T-helper 1 cell treated with Interleukin-12 subunit alpha and Interleukin-12 subunit beta and Interleukin-4 antibody, amounts not matched to agents 30 μg/mL and 1 μg/mL, for 36 hours (primary cell): ENCODE data around the gene ERGIC3.

Experiments used
- H3K27ac Mint-ChIP-seq: one replicate; pipeline ENCODE4 v1.8.0; 2021; ENCODE audit warnings: mild to moderate bottlenecking, mixed read lengths
- H3K27me3 Mint-ChIP-seq: one replicate; pipeline ENCODE4 v1.8.0; 2021; ENCODE audit warnings: low read depth, mixed read lengths
- H3K36me3 Mint-ChIP-seq: one replicate; pipeline ENCODE4 v1.8.0; 2021; ENCODE audit warnings: low read depth, mixed read lengths
- H3K4me1 Mint-ChIP-seq: one replicate; pipeline ENCODE4 v1.8.0; 2021; ENCODE audit warnings: low read depth, mixed read lengths
- H3K4me3 Mint-ChIP-seq: one replicate; pipeline ENCODE4 v1.8.0; 2021; ENCODE audit warnings: mild to moderate bottlenecking, moderate library complexity, mixed read lengths
- H3K9me3 Mint-ChIP-seq: one replicate; pipeline ENCODE4 v1.8.0; 2021; ENCODE audit warnings: mixed read lengths

The ERGIC3 gene

GRCh38 chr20:35586751-35587425, 45.0 kb downstream of the ERGIC3 start:
- H3K36me3 Mint-ChIP-seq, result no peaks in the 10 kb centered on the region
- no peaks in the 10 kb centered on the region for H3K27me3 Mint-ChIP-seq
- no peak overlapping the region for H3K4me3 Mint-ChIP-seq
- no peaks in the 10 kb centered on the region for H3K4me1 Mint-ChIP-seq
- H3K9me3 Mint-ChIP-seq, result no peaks in the 10 kb centered on the region
- H3K27ac Mint-ChIP-seq, result no peak overlapping the region

- no peak overlapping the region for H3K4me3 Mint-ChIP-seq
- H3K27me3 Mint-ChIP-seq, result peaks cover 2% of the 10 kb centered on the region
- no peaks in the 10 kb centered on the region for H3K9me3 Mint-ChIP-seq
- H3K27ac Mint-ChIP-seq, result no peak overlapping the region
- H3K36me3 Mint-ChIP-seq, result no peaks in the 10 kb centered on the region
- H3K4me1 Mint-ChIP-seq, result no peaks in the 10 kb centered on the region
Measured at GRCh38 chr20:35587436-35587835, 45.6 kb downstream of the ERGIC3 start.

GRCh38 chr20:35588397-35588796, 46.5 kb downstream of the ERGIC3 start:
- H3K36me3 Mint-ChIP-seq, result no peaks in the 10 kb centered on the region
- H3K4me1 Mint-ChIP-seq, result no peaks in the 10 kb centered on the region
- H3K4me3 Mint-ChIP-seq, result no peak overlapping the region
- H3K27ac Mint-ChIP-seq, result no peak overlapping the region
- no peaks in the 10 kb centered on the region for H3K9me3 Mint-ChIP-seq
- H3K27me3 Mint-ChIP-seq, result peaks cover 4% of the 10 kb centered on the region

- no peaks in the 10 kb centered on the region for H3K9me3 Mint-ChIP-seq
- no peak overlapping the region for H3K4me3 Mint-ChIP-seq
- no peaks in the 10 kb centered on the region for H3K36me3 Mint-ChIP-seq
- peaks cover 14% of the 10 kb centered on the region for H3K27me3 Mint-ChIP-seq
- no peak overlapping the region for H3K27ac Mint-ChIP-seq
- H3K4me1 Mint-ChIP-seq, result no peaks in the 10 kb centered on the region
Measured at GRCh38 chr20:35592339-35592974, 50.6 kb downstream of the ERGIC3 start.

GRCh38 chr20:35595456-35595855, 53.6 kb downstream of the ERGIC3 start:
- Mint-ChIP-seq H3K9me3 (no peaks in the 10 kb centered on the region), H3K27ac (no peak overlapping the region), H3K4me3 (no peak overlapping the region), H3K36me3 (no peaks in the 10 kb centered on the region), H3K4me1 (no peaks in the 10 kb centered on the region), H3K27me3 (peaks cover 39% of the 10 kb centered on the region)

- Mint-ChIP-seq H3K9me3 (no peaks in the 10 kb centered on the region), H3K27me3 (peaks cover 43% of the 10 kb centered on the region), H3K4me3 (no peak overlapping the region), H3K36me3 (no peaks in the 10 kb centered on the region), H3K4me1 (no peaks in the 10 kb centered on the region), H3K27ac (no peak overlapping the region)
Measured at GRCh38 chr20:35595901-35596300, 54.0 kb downstream of the ERGIC3 start.

GRCh38 chr20:35597186-35597585, 55.3 kb downstream of the ERGIC3 start:
- peaks cover 49% of the 10 kb centered on the region for H3K27me3 Mint-ChIP-seq
- no peaks in the 10 kb centered on the region for H3K36me3 Mint-ChIP-seq
- peaks cover 3% of the 10 kb centered on the region for H3K4me1 Mint-ChIP-seq
- no peak overlapping the region for H3K27ac Mint-ChIP-seq
- no peaks in the 10 kb centered on the region for H3K9me3 Mint-ChIP-seq
- no peak overlapping the region for H3K4me3 Mint-ChIP-seq

- Mint-ChIP-seq H3K4me1 (peaks cover 3% of the 10 kb centered on the region), H3K27me3 (peaks cover 54% of the 10 kb centered on the region), H3K9me3 (no peaks in the 10 kb centered on the region), H3K4me3 (no peak overlapping the region), H3K36me3 (no peaks in the 10 kb centered on the region), H3K27ac (no peak overlapping the region)
Measured at GRCh38 chr20:35598476-35598875, 56.6 kb downstream of the ERGIC3 start.

GRCh38 chr20:35598899-35599775, 57.3 kb downstream of the ERGIC3 start:
- H3K27ac Mint-ChIP-seq, result no peak overlapping the region
- H3K9me3 Mint-ChIP-seq, result no peaks in the 10 kb centered on the region
- H3K27me3 Mint-ChIP-seq, result peaks cover 54% of the 10 kb centered on the region

GRCh38 chr20:35599776-35600120, 57.9 kb downstream of the ERGIC3 start:
- peaks cover 54% of the 10 kb centered on the region for H3K27me3 Mint-ChIP-seq
- no peak overlapping the region for H3K27ac Mint-ChIP-seq
- H3K9me3 Mint-ChIP-seq, result no peaks in the 10 kb centered on the region
- H3K4me1 Mint-ChIP-seq, result peaks cover 3% of the 10 kb centered on the region
- H3K4me3 Mint-ChIP-seq, result no peak overlapping the region
- no peaks in the 10 kb centered on the region for H3K36me3 Mint-ChIP-seq

More at GRCh38 chr20:35598899-35599775, 57.3 kb downstream of the ERGIC3 start:
- Mint-ChIP-seq H3K36me3 (no peaks in the 10 kb centered on the region), H3K4me3 (no peak overlapping the region), H3K4me1 (peaks cover 3% of the 10 kb centered on the region)

- H3K36me3 Mint-ChIP-seq, result no peaks in the 10 kb centered on the region
- peaks cover 3% of the 10 kb centered on the region for H3K4me1 Mint-ChIP-seq
- H3K9me3 Mint-ChIP-seq, result no peaks in the 10 kb centered on the region
- H3K27me3 Mint-ChIP-seq, result peaks cover 54% of the 10 kb centered on the region
- H3K27ac Mint-ChIP-seq, result no peak overlapping the region
- peak overlapping the region; percentile 64 for H3K4me3 Mint-ChIP-seq
Measured at GRCh38 chr20:35600176-35600992, 58.5 kb downstream of the ERGIC3 start.

GRCh38 chr20:35600993-35601973, 59.4 kb downstream of the ERGIC3 start:
- H3K9me3 Mint-ChIP-seq, result no peaks in the 10 kb centered on the region
- peak overlapping the region; percentile 64 for H3K4me3 Mint-ChIP-seq
- H3K27ac Mint-ChIP-seq, result no peak overlapping the region
- H3K4me1 Mint-ChIP-seq, result peaks cover 3% of the 10 kb centered on the region
- no peaks in the 10 kb centered on the region for H3K36me3 Mint-ChIP-seq
- H3K27me3 Mint-ChIP-seq, result peaks cover 54% of the 10 kb centered on the region

- H3K9me3 Mint-ChIP-seq, result no peaks in the 10 kb centered on the region
- H3K27me3 Mint-ChIP-seq, result peaks cover 48% of the 10 kb centered on the region
- no peak overlapping the region for H3K4me3 Mint-ChIP-seq
- peaks cover 6% of the 10 kb centered on the region for H3K4me1 Mint-ChIP-seq
- no peak overlapping the region for H3K27ac Mint-ChIP-seq
- no peaks in the 10 kb centered on the region for H3K36me3 Mint-ChIP-seq
Measured at GRCh38 chr20:35601990-35602389, 60.1 kb downstream of the ERGIC3 start.
